ENCODE measurements around the gene SPOCK1. TPM values are rescaled to one million over a fixed set of nuclear protein-coding genes. Genes with fewer than 3 reads are reported as not detected.

SPOCK1 gene
- total and polyA plus RNA-seq, 2 experiments from 2014 or later = 8.2 to 10.5 TPM

- no peaks in the 10 kb centered on the region for H3K27me3 ChIP-seq (ENCODE audit: insufficient read depth)
- no peak for TF ChIP-seq ETS1 (IDR thresholded peaks at IDR 0.05)
- TF ChIP-seq ZNF114 (CRISPR knock-in tag; IDR thresholded peaks at IDR 0.05) = no peak
- TF ChIP-seq CTCF (conservative IDR thresholded peaks at IDR 0.05; ENCODE audit: low read depth in 2 of 2) = no peak
- TF ChIP-seq REST (IDR thresholded peaks at IDR 0.05; ENCODE audit: unreplicated experiment) = no peak
- no peak for TF ChIP-seq ZNF331 (CRISPR knock-in tag; IDR thresholded peaks at IDR 0.05; ENCODE audit: low read depth)
- no peak for TF ChIP-seq STAT1 (IDR thresholded peaks at IDR 0.05; ENCODE audit: unreplicated experiment)
- ATAC-seq = no peak
- no peak overlapping the region for H2AFZ ChIP-seq
- no peaks in the 10 kb centered on the region for H3F3A ChIP-seq (replicated peaks; ENCODE audit: low read depth)
- H3K9me2 ChIP-seq (ENCODE audit: insufficient read depth) = no peaks in the 10 kb centered on the region
- no peaks in the 10 kb centered on the region for H3K36me3 Mint-ChIP-seq (ENCODE audit: low read depth)
- no peak overlapping the region for H3K4me3 ChIP-seq
- no peak overlapping the region for H3K27ac Mint-ChIP-seq
- H3K36me3 ChIP-seq (ENCODE audit: insufficient read depth) = no peaks in the 10 kb centered on the region
- H3K9me3 Mint-ChIP-seq = no peaks in the 10 kb centered on the region
- H3K4me1 Mint-ChIP-seq = peaks cover 8% of the 10 kb centered on the region; the same call in 2 of the 3 replicates
- no peak for DNase-seq (ENCODE audit: low spot score)
- H3K79me2 ChIP-seq (replicated peaks; ENCODE audit: insufficient read depth) = no peaks in the 10 kb centered on the region
- no peaks in the 10 kb centered on the region for H4K20me1 ChIP-seq (replicated peaks; ENCODE audit: insufficient read depth)
- H3K4me3 Mint-ChIP-seq = no peak overlapping the region
- H3K4me1 ChIP-seq (ENCODE audit: insufficient read depth) = no peaks in the 10 kb centered on the region
- H3K4me2 ChIP-seq = no peak overlapping the region
- H3K27ac ChIP-seq (ENCODE audit: low read depth) = no peak overlapping the region
- no peaks in the 10 kb centered on the region for H3K27me3 Mint-ChIP-seq (ENCODE audit: insufficient read depth, low read depth, poor library complexity)
Measured at GRCh38 chr5:137333928-137334327, 165.2 kb downstream of the SPOCK1 start.

GRCh38 chr5:137333475-137333874 lies 165.7 kb downstream of the SPOCK1 start:
- no peaks in the 10 kb centered on the region for H3K36me3 Mint-ChIP-seq (ENCODE audit: low read depth)
- Histone ChIP-seq H3K27ac (ENCODE audit: low read depth) (no peak overlapping the region), H3K27me3 (ENCODE audit: insufficient read depth) (no peaks in the 10 kb centered on the region), H3K9me2 (ENCODE audit: insufficient read depth) (no peaks in the 10 kb centered on the region), H3K4me2 (no peak overlapping the region), H3F3A (replicated peaks; ENCODE audit: low read depth) (no peaks in the 10 kb centered on the region), H3K4me3 (no peak overlapping the region), H3K4me1 (ENCODE audit: insufficient read depth) (0 out of 2 replicates have a peak, but pooled peaks cover under 1% of the 10 kb centered on the region), H4K20me1 (replicated peaks; ENCODE audit: insufficient read depth) (no peaks in the 10 kb centered on the region), H3K36me3 (ENCODE audit: insufficient read depth) (no peaks in the 10 kb centered on the region), H3K79me2 (replicated peaks; ENCODE audit: insufficient read depth) (no peaks in the 10 kb centered on the region), H2AFZ (no peak overlapping the region)
- H3K27me3 Mint-ChIP-seq (ENCODE audit: insufficient read depth, low read depth, poor library complexity) = no peaks in the 10 kb centered on the region
- peaks cover 13% of the 10 kb centered on the region; the same call in 2 of the 3 replicates for H3K4me1 Mint-ChIP-seq
- ATAC-seq = no peak
- H3K4me3 Mint-ChIP-seq = no peak overlapping the region
- H3K27ac Mint-ChIP-seq = no peak overlapping the region
- no peaks in the 10 kb centered on the region for H3K9me3 Mint-ChIP-seq
- no peak for DNase-seq (ENCODE audit: low spot score)
- TF ChIP-seq ETS1 (IDR thresholded peaks at IDR 0.05) = no peak
- no peak for TF ChIP-seq ZNF114 (CRISPR knock-in tag; IDR thresholded peaks at IDR 0.05)
- TF ChIP-seq CTCF (conservative IDR thresholded peaks at IDR 0.05; ENCODE audit: low read depth in 2 of 2) = no peak
- no peak for TF ChIP-seq NANOG (IDR thresholded peaks at IDR 0.05; ENCODE audit: borderline replicate concordance)

Data from GM23338 (cell line).